RPMI8226 (cell line): ENCODE measurements around the gene ZFP42.
"Not testable (repeated sequence)": the region's sequence is repeated elsewhere in the genome, so short reads cannot be mapped to it uniquely, and the experiment has no call there.

Source experiments
- DNase-seq: peaks from one replicate; pipeline ENCODE4 v3.0.0-alpha.2; 2015

ZFP42 gene

GRCh38 chr4:188023682-188024081 is 28.1 kb downstream of the ZFP42 start:
- no peak for DNase-seq

- DNase-seq, result no peak
These were observed 29.9 kb downstream of the ZFP42 start for GRCh38 chr4:188025476-188025875.

- DNase-seq, result no peak
These were observed 33.5 kb downstream of the ZFP42 start for GRCh38 chr4:188029114-188029513.

- DNase-seq, result no peak
These were observed 34.8 kb downstream of the ZFP42 start for GRCh38 chr4:188030401-188030800.

- no peak for DNase-seq
These were observed 36.2 kb downstream of the ZFP42 start for GRCh38 chr4:188031751-188032150.

GRCh38 chr4:188032170-188032569 is 36.6 kb downstream of the ZFP42 start:
- DNase-seq, result no peak

GRCh38 chr4:188032583-188032982 is 37.0 kb downstream of the ZFP42 start:
- DNase-seq, result no peak

GRCh38 chr4:188037003-188037713 is 41.6 kb downstream of the ZFP42 start:
- no peak for DNase-seq

GRCh38 chr4:188041721-188042120 is 46.1 kb downstream of the ZFP42 start:
- DNase-seq, result no peak

- DNase-seq, result no peak
These were observed 46.6 kb downstream of the ZFP42 start for GRCh38 chr4:188042191-188042590.

GRCh38 chr4:188043154-188043553 is 47.6 kb downstream of the ZFP42 start:
- no peak for DNase-seq

GRCh38 chr4:188045461-188045860 is 49.9 kb downstream of the ZFP42 start:
- DNase-seq, result not testable (repeated sequence)

- no peak for DNase-seq
These were observed 51.1 kb downstream of the ZFP42 start for GRCh38 chr4:188046657-188047056.

GRCh38 chr4:188053302-188053701 is 57.7 kb downstream of the ZFP42 start:
- no peak for DNase-seq
